Lung microvascular endothelial cell (primary cell): ENCODE data around the gene SF3B6. TPM values are rescaled to one million over a fixed set of nuclear protein-coding genes. Genes with fewer than 3 reads are reported as not detected.
"Not testable (repeated sequence)": the region's sequence is repeated elsewhere in the genome, so short reads cannot be mapped to it uniquely, and the experiment has no call there.

Source experiments
- DNase-seq, 2 donors: peaks; one replicate each; pipeline versions ENCODE4 v3.0.0 to v3.0.0-alpha.2; 2010; ENCODE audit warnings: low read depth in 2 of 2
- total RNA-seq: library from RNA; depleted of rRNA; stranded (reverse); fragments of >200 nt; gene quantifications from 2 replicates; pipeline ENCODE4 v1.2.1, GENCODE V29; 2014

SF3B6 gene
- total RNA-seq, 1 donor from 2014 or later = 111 TPM

DNA sequence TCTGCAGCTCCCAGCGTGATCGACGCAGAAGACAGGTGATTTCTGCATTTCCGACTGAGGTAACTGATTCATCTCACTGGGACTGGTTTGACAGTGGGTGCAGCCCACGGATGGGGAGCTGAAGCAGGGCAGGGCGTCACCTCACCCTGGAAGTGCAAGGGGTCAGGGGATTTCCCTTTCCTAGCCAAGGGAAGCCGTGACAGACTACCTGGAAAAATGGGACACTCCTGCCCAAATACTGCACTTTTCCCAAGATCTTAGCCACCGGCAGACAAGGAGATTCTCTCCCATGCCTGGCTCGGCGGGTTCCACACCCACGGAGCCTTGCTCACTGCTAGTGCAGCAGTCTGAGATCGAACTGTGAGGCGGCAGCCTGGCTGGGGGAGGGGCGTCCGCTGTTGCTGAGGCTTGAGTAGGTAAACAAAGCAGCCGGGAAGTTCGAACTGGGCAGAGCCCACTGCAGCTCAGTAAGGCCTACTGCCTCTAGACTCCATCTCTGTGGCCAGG, 19.1 kb upstream of the SF3B6 start:
- DNase-seq = not testable (repeated sequence)

DNA sequence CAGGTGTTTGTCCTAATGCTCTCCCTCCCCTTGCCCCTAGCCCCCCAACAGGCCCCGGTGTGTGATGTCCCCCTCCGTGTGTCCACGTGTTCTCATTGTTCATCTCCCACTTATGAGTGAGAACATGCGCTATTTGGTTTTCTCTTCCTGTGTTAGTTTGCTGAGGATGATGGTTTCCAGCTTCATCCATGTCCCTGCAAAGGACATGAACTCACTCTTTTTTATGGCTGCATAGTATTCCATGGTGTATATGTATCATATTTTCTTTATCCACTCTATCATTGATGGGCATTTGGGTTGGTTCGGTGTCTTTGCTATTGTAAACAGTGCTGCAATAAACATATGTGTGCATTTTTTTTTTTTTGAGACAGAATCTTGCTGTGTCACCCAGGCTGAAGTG, 17.1 kb upstream of the SF3B6 start:
- DNase-seq = not testable (repeated sequence)

DNA sequence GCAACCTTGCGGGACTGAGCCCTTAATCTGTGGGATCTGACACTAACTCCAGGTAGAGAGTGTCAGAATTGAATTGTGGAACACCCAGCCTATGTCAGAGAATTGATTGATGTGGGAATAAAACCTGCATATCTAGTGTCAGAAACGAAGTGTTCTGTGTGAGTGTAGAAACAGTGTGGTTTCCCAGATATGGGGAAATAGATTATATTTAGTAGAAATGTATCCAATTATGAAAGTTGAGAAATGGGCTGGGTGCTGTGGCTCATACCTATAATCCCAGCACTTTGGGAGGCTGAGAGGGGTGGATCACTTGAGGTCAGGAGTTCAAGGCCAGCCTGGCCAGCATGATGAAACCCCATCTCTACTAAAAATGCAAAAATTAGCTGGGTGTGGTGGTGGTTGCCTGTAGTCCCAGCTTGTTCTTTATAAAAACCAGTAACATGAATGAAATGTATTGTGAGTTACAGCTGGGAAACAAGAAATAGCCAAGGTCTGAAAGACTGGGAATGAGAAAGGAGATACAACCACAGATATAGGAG, 12.8 kb upstream of the SF3B6 start:
- DNase-seq = no peak

DNA sequence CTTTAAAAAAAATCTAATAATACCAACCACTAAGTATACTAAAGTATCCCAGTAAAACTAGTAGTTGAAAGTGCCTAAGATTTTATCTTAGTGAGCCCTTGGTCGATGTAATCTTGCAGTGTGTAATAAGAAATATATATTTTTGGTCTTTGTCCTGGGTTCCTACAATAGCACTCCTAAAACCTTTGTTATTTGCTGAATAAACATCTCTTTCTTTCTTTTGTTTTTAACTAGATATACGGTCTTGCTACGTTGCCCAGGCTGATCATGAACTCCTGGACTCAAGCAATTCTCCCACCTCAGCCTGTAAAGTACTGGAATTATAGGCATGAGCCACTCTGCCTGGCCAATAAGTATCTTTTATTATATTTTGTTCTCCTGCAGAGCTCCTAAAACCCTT, 10.9 kb upstream of the SF3B6 start:
- no peak for DNase-seq

DNA sequence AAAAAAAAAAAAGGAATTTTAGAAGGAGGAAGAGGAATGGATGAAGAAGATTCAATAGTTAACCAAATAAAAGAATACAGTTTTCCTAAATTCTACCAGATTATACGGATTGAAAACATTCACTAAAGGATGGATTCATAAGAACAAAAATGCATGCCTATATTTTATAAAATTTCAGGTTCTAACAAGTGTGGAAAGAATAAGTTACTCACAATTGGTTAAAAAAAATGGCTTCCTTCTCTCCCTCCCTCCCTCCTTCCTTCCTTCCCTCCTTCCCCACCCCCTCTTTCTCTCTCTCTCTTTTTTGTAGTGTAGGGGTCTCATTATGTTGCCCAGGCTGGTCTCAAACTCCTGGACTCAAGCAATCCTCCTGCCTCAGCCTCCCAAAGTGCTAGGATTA, 10.1 kb upstream of the SF3B6 start:
- DNase-seq = no peak

DNA sequence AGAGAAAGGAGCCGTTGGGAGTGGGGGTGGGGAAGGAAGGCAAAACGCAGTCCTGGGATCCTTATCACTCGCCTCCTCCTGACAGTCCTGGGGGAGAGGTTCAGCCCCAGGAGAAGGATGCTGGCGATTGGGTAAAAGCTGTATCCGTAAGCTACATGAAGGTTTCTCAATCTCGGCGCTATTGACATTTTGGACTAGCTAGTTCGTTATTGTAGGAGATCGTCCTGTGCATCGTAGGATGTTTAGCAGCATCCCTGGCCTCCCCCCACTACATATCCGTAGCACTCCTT, 9.0 kb upstream of the SF3B6 start:
- no peak for DNase-seq

- DNase-seq = peak; percentile 94 to 95
Measured at GRCh38 chr2:24084386-24085199, 8.5 kb upstream of the SF3B6 start, which contains the start of gene TP53I3. Gene TP53I3, minus strand, starts transcription at chr2:24084834. Its CDS starts 508 bp downstream, at chr2:24084326.

GRCh38 chr2:24083567-24084385, 7.7 kb upstream of the SF3B6 start:
- peak; percentile 67 to 81 for DNase-seq

DNA sequence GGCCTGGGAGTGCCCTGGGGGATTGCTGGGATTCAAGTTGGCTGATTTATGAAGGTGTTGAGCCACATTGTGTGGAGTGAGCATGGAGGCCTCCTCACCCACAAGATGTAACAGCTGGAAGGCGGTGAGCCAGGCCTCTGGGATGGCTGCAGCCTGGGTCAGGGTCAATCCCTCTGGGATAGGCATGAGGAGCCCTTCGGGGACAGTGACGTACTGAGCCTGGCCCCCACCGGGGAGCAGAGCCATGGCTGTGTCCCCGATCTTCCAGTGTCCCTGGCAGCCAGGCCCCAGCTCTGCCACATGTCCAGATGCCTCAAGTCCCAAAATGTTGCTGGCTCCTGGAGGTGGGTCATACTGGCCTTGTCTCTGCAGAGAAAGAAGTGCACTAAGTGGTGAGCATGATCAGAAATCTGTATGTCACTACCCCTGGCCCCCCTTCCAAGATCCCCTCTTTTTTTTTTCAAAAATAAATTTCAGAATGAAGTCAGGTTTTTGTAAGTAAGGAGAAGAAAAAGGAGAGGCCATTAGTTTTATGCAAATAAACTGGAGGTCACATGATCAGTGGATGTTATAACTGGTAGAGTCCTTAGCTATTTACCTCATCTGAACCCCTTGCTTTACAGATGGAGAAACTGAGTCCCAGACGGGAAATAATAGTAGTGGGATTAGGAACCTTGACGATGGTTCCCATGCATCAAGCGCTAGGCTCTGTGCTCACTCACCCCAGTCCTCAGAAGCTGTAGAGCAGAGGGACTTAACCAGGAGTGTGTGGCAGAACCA, 6.9 kb upstream of the SF3B6 start:
- no peak for DNase-seq

GRCh38 chr2:24080701-24081100, 4.6 kb upstream of the SF3B6 start:
- no peak for DNase-seq

- no peak for DNase-seq
Measured at GRCh38 chr2:24077879-24078278, 1.8 kb upstream of the SF3B6 start.

- DNase-seq = peak in 1 of 2 donors; percentile 7
Measured at GRCh38 chr2:24077535-24077877, 1.4 kb upstream of the SF3B6 start.

GRCh38 chr2:24076849-24077534, 866 bp upstream of the SF3B6 start:
- peak; percentile 20 to 21 for DNase-seq

DNA sequence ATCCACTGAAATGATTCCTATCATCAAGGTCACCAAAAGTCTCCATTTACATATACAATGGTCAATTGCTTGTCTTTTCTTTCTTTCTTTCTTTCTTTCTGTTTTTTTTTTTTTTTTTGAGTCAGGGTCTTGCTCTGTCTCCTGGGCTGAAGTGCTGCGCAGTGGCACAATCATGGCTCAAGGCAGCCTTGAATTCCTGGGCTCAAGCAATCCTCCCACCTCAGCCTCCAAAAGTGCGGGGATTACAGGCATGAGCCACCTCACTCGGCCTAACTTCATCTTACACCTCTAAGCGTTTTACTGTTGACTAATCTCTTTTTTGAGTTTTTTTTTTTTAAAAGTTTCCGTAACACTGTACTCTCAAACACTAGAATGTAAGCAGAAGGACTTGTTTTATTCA, 867 bp downstream of the SF3B6 start:
- DNase-seq = no peak

GRCh38 chr2:24073816-24074215, 2.3 kb downstream of the SF3B6 start:
- no peak for DNase-seq

DNA sequence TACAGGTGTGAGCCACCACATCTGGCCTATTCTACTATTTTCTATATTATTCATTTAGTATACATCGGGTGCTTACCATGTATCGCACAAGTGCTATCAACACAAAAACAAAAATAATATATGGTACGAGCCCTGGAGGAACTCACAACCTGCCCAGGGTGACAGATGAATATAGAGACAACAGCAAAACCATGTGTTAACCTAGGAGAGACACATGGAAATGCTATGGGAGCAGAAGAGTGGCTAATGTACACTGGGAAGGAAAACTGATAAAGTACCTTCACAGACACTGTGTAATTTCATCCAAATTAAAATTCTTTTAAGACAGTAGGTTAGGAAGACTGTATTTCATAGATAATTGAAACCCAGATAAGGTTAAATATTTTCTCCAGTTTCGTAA, 3.9 kb downstream of the SF3B6 start:
- DNase-seq = no peak

DNA sequence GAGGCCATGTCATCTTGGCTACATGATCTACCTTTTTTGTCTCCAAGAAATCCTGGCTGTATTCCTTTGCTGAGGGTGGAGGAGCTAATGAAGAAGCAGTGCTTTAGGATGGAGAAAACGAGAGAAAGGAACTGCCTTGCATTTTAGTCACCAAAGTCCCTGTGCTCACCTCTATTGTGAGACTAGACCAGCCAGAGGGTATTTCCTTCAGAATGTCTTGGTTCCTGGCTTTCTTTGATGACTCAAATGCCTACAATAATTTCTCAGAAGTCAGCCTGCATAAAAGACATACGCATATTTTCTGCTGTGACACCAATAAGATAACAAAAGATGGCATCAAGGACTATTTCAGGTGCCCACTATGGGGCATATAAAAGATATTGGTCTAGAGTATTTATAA, 10.8 kb downstream of the SF3B6 start:
- DNase-seq = no peak

DNA sequence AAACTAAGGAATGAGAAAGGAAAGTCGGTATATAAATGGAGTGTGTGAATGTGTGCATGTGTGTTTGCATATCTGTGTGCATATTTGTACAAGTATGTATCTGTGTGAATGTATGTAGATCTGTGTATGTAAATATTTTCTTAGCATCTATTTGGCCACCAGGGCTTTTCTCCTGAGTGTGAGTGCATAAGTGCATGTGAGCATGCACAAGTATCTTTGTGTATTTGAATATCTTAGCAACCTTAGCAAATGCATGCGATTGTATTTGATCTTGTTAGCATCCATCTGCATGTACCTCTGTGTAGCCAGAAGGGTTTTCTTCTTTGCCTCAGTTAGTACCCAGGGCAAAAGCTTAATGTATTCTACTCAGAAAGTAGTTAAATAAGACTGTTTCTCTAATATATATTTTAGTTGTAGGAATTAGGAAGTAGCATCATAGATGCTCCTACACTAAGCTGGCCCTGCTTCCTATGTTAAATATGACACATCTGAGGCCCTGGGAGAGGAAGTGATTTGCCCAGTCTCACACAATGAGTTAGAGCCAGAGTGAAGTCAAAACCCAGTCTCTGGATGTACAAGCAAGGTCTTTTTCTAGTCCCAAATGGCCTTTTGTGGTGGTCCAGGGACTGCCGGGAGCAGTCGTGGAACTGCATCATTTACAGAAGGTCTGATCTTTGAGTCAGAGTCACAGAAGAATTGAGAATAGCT, 17.4 kb downstream of the SF3B6 start:
- DNase-seq = peak in 1 of 2 donors; percentile 51

GRCh38 chr2:24055750-24056149, 20.4 kb downstream of the SF3B6 start:
- DNase-seq = no peak

DNA sequence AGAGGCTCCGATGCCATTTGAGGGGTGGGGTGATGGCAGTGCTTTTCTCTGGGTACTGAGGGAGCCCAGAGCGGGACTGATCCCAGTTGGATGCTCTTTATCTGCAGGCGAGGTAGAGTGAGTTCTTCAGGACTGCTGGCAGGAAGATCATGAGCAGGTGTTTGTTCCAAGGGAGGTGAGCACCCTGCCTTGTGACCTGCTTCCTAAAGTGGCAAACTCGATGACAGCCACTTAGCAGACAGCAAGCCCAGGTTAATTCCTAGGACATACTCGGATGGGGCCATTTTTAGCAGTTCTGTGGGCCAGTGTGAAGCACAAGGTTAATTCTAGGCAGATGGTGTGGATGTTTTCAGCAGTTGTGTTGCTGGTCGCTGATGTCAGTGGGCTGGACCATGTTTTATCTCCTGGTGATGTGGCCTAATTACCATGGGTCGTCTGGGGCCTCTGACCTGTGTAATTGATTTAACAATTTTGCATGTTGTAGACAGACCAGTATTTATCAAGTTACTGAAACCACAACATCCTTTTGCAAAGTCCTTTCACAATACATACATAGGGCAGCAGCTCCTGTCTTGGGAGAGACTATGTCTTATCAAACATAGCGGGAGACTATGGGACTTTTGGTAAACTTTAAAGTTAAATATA, 21.6 kb downstream of the SF3B6 start:
- no peak for DNase-seq
